ENCODE measurements around the gene GPATCH2.
A peak's percentile ranks its signal among the peaks of the same experiment; 100 is the strongest.

Gene GPATCH2

DNA sequence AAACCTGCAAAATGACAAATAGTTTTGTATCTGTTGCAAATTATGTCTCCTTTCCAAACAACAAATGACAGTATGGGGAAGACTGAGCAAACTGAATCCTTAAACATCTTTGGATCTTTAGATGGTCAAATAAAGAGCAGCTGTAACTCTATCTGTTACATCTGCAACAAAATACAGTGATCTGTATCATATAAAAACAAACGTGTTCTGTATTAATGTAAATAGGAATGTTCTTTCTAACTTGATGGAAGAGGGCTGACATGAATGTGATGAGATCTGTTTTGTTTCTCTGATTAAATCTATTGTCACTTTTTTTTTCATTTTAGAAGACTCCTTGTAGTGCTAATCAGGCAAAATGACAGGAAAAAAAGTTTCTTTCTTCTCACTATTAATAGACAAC is 159.5 kb downstream of the GPATCH2 start:
- intact Hi-C loops (cut with DNase I) = no loop called here
- DNase-seq = no peak

DNA sequence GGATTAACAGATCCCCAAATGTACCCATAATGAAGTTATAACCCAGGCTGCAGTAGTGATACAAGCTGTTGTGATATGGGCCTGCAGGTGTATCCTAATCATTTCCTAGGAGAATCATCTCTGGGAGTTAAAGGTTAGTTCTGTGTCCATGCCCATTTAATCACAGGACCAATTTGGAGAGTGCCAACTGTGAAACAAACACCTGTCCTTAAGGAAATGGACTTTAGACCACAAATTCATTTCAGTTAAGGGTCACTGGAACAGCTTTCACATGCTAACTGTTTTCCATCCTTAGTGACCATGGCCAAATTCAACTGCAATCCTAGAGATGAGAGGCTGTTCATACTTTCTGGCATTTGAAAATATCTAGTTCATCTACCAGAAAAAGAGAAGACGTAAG is 160.9 kb downstream of the GPATCH2 start:
- no peak for DNase-seq
- intact Hi-C loops (cut with DNase I) = no loop called here

DNA sequence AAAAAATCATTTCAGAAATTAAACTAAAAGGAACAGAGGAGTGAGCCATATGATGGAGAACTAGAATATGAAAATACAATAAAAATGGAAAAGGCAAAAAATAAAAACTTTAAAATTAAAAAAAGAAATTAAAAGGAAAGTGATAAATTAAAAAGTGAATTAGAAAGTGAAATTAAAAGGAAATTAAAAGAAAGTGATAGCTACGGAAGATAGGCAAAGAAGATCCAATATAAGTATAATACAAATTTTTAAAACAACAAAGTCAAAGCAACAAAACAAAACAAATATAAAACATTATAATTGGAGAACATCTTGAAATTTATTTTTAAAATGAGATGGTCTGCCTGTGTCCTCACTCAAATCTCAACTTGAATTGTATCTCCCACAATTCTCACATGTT is 165.8 kb downstream of the GPATCH2 start:
- intact Hi-C loops (cut with DNase I) = no loop called here
- no peak for DNase-seq

DNA sequence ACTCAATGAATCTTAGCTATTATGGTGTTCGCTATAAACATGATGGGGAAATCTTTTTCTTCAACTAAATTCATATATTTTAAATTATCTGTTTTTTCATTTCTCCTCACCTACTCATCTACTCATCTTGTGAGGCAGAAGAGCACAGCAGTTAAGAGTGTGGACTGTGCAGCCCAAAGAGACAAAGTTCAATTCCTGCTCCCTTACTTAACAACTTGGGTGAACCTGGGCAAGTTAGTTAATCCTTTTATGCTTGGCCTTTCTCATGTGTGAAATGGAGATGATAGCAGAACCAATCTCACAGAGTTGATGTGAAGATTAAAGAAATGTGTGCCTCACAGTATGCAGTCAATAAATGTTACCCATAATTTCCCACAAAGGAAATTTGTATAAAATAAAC is 168.2 kb downstream of the GPATCH2 start:
- no peak for DNase-seq
- intact Hi-C loops (cut with DNase I) = no loop called here

DNA sequence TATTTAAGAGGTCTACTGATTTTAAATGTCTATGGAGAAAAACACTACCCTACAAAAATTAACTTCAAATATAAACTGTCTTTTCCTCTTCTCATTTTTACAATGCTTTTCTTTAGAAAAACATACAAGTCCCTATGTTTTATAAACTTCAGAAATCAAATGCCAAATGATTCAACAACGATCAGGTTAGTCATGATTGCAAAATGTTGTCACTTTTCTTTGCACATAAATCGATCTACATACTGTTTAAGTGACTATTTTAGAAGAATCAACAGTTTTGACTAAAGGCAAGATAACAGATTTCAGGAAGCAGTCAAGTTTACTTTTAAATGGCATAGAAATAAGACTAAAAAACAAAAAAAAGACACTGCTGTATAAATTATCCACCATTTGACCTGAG is 168.7 kb downstream of the GPATCH2 start:
- no peak for DNase-seq
- intact Hi-C loops (cut with DNase I) = no loop called here

DNA sequence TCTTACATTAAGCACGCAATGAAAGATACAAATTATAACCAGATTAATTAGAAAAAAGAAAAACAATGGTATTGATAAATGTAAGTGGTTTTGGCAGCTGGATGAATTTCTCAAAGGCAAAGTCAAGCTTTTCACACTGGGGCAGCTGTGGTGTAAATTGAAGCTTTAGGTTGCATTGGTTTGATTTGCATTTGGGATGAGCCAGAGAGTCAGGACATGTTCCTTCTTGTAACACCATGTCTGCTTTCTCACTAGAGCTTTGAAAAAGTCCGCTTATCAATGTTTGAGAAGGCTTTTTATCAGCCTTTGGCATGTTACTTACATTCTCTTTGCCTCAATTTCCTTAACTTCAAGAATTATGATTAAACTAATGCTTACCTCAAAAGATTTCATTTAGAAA is 173.9 kb downstream of the GPATCH2 start:
- intact Hi-C loops (cut with DNase I) = no loop called here
- DNase-seq = no peak

DNA sequence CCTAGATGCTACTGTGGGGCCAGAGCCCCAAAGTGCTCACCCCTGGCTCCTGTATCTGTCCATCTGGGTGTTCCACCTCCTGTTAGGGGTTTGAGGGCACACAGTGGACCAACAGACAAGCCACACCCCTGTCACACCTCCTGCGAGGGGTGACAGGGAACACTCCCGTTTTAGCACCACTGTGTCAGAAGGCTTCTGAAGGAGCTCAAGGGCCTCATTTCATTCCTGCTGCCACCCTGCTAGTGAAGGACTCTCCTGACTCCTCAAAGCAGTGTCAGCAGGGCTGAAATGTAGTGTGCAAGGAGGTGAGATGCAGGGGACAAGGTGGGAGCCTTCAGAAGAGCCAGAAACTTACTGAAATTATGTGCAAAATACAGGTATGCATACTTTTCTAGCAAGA is 174.6 kb downstream of the GPATCH2 start:
- intact Hi-C loops (cut with DNase I) = no loop called here

DNA sequence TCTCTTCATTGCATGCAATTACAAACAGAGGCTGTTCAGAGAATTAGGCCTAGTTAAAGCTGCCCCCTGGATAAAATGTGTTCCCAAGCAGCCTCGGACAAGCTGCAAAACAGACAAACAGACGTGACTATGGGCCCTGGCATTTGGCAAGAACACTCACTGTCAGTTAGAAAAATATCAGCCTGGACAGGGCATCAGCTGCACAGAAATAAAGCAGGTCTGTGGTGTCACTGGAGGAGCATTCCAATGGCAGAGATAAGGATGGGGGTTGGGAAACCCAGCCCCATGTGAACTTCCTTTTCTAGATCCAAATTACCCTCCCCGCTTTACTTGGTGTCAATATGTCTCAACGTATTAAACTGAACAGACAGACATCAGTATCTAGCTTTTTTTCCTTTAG is 177.1 kb downstream of the GPATCH2 start:
- intact Hi-C loops (cut with DNase I) = no loop called here
- no peak for DNase-seq

More for the DNA sequence above, 174.6 kb downstream of the GPATCH2 start:
- DNase-seq = no peak

DNA sequence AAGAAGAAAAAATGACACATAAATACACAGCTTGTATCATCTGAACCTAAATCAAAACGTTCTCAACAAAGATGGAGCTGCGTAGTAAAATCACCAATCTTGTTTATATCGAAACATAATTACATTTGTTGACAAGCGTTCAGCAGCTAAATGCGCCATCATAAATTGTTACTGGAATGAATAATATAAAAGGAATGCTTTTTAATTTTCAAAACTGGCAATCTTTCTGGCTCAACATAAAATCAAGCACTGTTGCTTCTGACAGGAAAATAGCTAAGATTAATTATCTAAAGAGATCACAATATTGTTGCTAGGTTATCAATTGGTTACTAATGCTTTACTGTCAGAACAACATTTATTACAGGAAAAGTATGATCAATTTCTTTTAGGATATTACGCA is 181.5 kb downstream of the GPATCH2 start:
- intact Hi-C loops (cut with DNase I) = no loop called here
- DNase-seq = no peak

DNA sequence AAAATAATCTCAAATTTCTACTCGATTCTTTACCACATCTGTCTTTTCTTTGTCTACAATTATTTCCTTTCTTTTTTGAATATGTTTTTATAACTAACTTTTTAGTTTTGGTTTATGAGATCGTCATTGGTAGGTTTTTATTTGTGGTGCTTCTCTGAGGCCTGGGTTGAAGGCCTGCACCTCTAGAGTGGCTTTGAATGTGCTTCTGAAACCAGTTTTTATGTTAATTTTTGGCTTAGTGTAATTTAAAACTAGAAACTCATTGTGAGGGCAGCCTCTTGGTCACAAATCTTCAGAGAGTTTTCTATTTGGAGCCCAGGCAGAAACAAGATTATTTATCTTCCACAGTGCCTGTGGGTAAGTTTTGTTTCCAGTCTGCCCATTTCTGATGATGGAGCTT is 187.0 kb downstream of the GPATCH2 start:
- intact Hi-C loops (cut with DNase I) = no loop called here
- DNase-seq = no peak

DNA sequence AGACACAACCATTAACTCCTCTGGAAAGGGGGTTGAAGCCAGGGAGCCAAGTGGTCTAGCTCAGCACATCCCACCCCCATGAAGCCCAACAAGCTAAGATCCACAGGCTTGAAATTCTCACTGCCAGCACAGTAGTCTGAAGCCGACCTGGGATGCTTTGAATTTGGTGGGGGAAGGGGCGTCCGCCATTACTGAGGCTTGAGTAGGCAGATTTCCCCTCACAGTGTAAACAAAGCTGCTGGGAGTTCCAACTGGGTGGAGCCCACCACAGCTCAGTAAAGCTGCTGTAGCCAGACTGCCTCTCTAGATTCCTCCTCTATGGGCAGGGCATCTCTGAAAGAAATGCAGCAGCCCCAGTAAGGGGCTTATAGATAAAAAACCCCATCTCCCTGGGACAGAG is 193.5 kb downstream of the GPATCH2 start:
- intact Hi-C loops (cut with DNase I) = no loop called here
- DNase-seq = no peak

DNA sequence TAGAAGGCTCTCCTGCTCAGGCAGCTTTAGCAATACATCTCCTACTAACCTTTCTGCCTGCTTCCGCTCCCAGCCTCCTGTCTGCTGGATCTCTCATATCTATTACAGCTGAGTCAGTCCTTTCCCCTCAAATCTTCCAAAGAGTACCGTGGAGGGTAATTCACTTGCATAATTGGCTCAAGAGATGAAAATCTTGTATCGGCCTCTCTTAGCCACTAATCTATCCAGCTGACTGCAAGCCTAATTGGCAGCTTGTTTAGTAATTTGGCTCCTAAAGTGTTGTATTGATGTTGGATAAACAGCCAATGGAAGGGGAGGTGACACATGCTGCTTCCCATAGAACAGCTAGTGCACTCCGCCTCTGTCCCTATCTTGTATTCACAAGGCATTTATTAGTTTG is 195.7 kb downstream of the GPATCH2 start:
- DNase-seq = no peak
- intact Hi-C loops (cut with DNase I) = no loop called here

DNA sequence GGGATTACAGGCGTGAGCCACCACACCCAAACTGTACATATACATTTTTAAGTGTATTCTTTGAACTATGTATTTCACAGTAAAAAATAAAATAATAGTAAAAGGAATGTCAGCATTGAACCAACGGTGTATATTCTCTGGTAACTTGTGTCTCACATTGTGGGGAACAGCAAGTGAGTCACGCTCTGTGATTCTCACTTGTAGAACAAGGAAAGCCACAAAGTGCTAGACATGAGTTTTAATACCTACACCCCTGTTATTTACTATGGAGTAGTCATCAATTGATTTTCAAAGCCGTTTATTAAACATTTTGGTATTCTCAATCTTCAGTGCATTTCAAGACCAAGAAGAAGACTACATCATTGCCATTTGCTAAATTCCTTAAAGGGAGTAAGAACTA is 197.2 kb downstream of the GPATCH2 start:
- intact Hi-C loops (cut with DNase I) = no loop called here

DNA sequence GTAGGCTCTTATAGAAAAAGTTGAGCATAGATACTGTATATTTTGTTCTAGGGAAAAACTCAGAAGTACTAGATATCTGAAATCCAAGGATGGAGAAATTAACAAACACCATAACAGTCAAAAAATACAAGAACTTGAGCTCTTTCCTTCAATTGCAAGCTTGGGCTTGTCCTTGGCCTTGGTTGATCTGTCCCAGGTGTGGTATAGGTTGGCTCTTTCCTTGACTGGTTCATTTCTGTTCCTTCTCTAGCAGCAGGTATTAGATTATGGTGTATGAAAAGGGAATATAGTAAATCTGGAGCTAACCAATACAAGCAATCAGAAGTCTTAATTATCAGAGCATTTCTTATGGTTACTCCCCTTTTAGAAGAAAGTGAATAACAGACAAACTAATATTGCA is 198.6 kb downstream of the GPATCH2 start:
- no peak for DNase-seq
- intact Hi-C loops (cut with DNase I) = no loop called here

More for the DNA sequence above, 197.2 kb downstream of the GPATCH2 start:
- DNase-seq = no peak

DNA sequence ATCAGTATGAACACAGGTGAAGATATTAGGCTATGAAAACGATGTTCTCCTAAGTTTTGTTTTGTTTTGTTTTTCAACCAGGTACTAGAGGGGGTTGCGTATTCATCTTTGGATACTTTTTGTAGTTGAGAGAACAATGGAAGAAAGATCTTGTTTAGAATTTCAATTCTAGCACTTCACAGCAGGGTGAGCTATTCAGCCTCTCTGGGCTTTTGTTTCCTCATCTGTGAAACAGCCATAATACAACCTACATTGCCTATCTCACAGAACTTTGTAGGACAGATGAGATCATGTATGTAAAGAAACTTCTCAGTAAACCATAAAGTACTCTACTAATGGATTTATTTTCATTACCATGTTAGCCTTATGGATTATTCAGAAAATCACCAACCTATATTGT is 199.5 kb downstream of the GPATCH2 start:
- no peak for DNase-seq
- intact Hi-C loops (cut with DNase I) = no loop called here

DNA sequence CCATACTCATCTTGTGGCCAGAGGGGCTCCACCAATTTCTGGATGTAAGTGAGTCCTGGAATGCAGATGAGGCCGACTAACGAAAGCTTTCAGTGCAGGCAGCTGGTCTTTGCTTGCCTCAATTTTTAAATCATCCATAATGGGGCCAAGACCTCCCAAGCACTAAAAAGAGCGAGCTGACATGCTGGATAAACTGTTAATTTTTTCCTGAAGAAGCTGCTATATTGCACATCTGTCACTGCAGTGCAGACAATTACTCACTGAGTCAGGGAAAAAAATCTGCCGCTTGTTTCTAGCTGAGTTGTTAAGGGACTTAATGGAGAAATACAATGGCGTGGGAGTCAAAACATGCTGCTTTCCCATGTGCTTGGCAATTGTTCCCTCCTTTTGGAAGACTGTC is 205.5 kb downstream of the GPATCH2 start:
- DNase-seq = no peak
- intact Hi-C loops (cut with DNase I) = no loop called here

DNA sequence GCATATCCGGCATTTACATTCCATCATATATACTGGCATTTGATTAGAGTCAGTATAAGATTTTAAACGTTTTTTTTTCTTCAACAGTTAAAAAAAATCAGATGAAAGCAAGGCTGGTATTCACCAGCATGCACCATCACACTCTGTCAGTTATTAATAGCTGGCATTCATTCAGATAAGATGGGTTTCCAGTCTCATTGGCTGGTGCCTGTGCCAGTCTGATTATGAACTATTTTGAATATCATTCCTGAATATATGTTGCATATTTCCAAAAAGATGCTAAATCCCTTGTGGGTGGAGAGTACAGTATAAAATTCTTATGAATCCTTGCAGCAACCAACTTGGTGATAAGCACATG is 211.7 kb downstream of the GPATCH2 start:
- intact Hi-C loops (cut with DNase I) = no loop called here
- DNase-seq = no peak

DNA sequence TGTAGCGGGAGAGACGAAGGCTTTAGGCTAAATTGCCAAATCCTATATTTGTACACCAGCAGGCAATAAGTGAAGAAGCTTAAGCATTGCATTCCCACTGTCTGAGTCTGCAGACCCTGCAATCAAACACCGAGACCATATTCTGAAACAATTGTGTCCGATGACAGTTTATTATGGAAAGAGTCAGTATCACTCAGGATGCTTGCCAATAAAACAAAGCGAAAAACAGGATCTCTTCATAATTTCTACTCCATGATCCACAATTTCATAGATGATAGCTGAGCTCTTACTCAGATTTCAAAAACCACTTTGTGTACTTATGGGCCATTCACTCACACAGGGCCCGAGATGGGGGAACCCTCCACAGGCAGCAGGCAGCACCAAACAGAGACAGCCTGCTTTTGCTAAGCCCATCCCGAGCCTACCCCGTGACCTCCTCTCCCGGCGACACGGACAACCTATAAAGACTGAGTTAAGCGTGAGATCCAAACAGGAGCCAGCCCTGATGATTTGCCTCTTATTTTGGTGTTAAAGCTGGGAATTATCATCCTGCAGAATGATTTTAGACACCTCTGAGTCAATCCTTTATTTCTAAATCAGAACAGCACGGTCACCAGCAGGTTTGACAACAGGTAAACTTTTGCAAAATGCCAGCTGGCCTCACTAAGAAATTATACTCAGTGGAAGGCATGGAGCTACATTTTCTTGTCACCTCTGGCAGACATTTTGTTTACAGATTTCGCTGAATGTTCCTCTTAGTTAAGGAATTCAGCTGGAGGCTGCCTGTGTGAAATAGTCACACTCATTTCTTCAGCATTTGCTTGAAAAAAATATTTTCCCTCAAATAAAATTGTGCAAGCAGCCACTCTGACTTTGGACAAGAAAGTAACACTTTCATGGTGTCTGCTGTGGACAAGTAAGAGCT is 212.4 kb downstream of the GPATCH2 start:
- DNase-seq = no peak
- intact Hi-C loops (cut with DNase I) = no loop called here

DNA sequence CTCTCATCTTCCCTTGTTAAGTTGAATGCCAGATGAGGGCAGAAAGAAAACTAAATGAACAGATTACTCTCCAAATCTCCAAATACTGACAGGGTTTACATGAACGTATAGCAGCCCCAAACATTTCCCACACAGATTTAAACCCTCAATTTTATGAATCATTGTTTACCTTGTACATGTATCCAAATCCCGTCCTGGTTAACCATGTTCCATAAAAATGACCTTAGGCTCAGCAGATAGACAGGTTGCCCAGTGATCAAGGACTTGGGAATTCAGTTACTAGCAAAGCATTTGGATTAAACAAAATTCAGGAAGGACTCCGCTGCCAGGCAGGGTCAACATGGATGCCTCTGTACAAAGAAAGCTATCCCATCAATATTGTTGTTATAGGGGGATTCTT is 213.5 kb downstream of the GPATCH2 start:
- intact Hi-C loops (cut with DNase I) = no loop called here
- no peak for DNase-seq

DNA sequence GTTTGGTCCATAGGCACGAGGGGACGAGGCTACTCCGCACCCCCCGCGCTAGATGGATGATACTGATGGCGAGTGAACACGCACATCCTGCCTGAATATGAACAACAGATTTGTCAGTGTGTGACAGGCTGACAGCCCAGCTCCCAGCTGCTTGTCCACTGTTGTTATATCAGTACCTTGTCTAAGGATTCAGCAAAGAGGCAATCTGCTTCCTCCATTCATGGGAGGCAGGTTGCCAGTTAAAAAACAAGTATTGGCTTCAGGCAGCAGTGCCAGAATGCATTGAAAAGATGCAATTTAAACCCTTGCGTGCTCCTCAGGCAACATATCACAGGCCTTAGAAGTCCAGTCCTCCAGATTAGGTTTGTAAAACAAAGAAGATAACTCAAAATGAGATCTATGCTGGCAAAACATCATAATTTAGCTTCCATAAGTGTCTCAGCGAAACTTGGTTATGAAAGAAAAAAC is 223.3 kb downstream of the GPATCH2 start:
- intact Hi-C loops (cut with DNase I) = no loop called here
- DNase-seq = peak in 1 of 42 donors; percentile 3

DNA sequence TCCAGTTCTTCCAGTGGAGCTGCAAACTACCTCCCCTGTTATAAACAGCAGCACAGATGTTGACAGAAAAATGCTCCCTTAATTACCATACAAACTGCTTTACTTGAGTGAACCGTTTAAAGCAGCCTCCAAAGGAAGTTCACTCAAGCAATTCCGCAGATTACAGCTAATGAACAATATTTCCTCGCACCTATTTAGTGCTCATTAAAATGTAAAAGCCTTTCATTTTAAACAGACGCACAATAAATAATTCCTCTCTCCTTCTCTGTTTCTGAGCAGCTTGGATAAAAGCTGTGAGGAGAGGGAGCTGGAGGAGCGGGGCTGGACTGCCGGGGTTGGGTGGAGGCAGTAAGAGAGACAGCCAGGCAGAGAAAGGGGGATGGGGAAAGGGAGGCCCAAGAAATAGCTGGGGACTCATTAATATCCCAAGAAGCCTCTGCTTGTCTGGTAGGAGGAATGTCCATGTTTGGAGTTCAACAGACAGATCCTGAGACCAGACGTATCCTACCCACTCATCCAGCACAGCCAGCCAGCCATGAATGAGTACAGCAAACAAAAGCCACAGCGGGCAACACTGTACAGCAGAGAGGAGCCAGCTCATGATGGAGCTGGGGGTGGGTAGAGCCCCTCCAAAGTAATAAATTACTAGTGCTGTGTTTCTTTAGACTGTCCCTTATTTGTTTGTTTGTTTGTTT is 227.7 kb downstream of the GPATCH2 start:
- no peak for DNase-seq
- intact Hi-C loops (cut with DNase I) = no loop called here
